ENCODE data around the gene ZNF691. TPM values are rescaled to one million over a fixed set of nuclear protein-coding genes. Genes with fewer than 3 reads are reported as not detected.

Gene ZNF691
- polyA plus RNA-seq, 3 donors = 19.7 to 24.6 (median 21.7) TPM

Other genes with a start within 250 kb of the ZNF691 start
- gene PPIH, start 188.2 kb upstream of the ZNF691 start, polyA plus RNA-seq (ENCODE audit: insufficient read length in 3 of 3) = 10 to 100 TPM; 56.6 to 59.5 (median 57.1) TPM
- 100 to 1,000 TPM; 628 to 660 (median 641) TPM for gene YBX1, start 164.2 kb upstream of the ZNF691 start, polyA plus RNA-seq (ENCODE audit: insufficient read length in 3 of 3)
- gene CLDN19, start 106.4 kb upstream of the ZNF691 start, polyA plus RNA-seq (ENCODE audit: insufficient read length in 3 of 3) = 100 to 1,000 TPM in 2 of 3 donors, 10 to 100 TPM in 1; 92.5 to 133 (median 119) TPM
- 10 to 100 TPM; 68.8 to 73.5 (median 69.0) TPM for gene P3H1, start 79.6 kb upstream of the ZNF691 start, polyA plus RNA-seq (ENCODE audit: insufficient read length in 3 of 3)
- 10 to 100 TPM; 10.2 to 15.3 (median 12.5) TPM for gene C1orf50, start 79.4 kb upstream of the ZNF691 start, polyA plus RNA-seq (ENCODE audit: insufficient read length in 3 of 3)
- gene TMEM269, start 61.6 kb upstream of the ZNF691 start, polyA plus RNA-seq (ENCODE audit: insufficient read length in 3 of 3) = 1 to 10 TPM in 2 of 3 donors, under 1 TPM in 1; 0.75 to 1.2 (median 1.0) TPM
- gene ERMAP, start 29.5 kb upstream of the ZNF691 start, polyA plus RNA-seq (ENCODE audit: insufficient read length in 3 of 3) = 10 to 100 TPM; 19.5 to 26.1 (median 24.3) TPM
- 10 to 100 TPM; 64.1 to 68.3 (median 64.4) TPM for gene SVBP, start 29.2 kb upstream of the ZNF691 start, polyA plus RNA-seq (ENCODE audit: insufficient read length in 3 of 3)
- gene SLC2A1, start 112.3 kb downstream of the ZNF691 start, polyA plus RNA-seq (ENCODE audit: insufficient read length in 3 of 3) = 10 to 100 TPM; 44.5 to 48.1 (median 45.5) TPM